ENCODE measurements around the gene CA7. TPM values are rescaled to one million over a fixed set of nuclear protein-coding genes. Genes with fewer than 3 reads are reported as not detected.

Gene CA7
- total and polyA plus RNA-seq, 4 donors = 0.30 to 0.86 (median 0.49) TPM

DNA sequence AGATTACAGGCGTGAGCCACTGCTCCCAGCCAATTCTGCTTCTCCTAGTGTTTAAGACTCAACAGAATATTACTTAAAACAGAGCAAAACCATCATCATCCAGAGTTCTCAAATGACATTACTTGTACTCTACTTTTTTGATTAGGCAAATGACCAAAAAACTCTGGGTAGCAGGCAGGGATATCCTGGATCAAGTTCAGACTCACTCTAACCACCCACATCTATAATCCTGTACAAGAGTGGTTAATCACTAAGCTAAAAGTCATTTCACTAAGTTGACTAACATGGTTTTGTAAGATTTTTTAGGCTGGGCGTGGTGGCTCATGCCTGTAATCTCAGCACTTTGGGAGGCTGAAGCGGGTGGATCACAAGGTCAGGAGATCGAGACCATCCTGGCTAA, 20.2 kb upstream of the CA7 start:
- Histone ChIP-seq H3K27me3 (ENCODE audit: control insufficient read depth, insufficient read depth, low read length) (no peaks in the 10 kb centered on the region), H3K9me3 (ENCODE audit: control insufficient read depth, insufficient read depth, low read length) (no peaks in the 10 kb centered on the region), H3K4me1 (ENCODE audit: control insufficient read depth, insufficient read depth, low read length) (peaks cover 5% of the 10 kb centered on the region), H3K4me3 (ENCODE audit: low read depth, low read length) (no peak overlapping the region), H3K36me3 (ENCODE audit: control insufficient read depth, insufficient read depth, low read length) (peaks cover 58% of the 10 kb centered on the region), H3K27ac (ENCODE audit: low read depth, low read length) (no peak overlapping the region)
- 92% methylated on average over 1 of the region's 4 CpGs for WGBS (ENCODE audit: insufficient coverage)
- DNase-seq (ENCODE audit: low read depth in 4 of 6, low spot score in 6 of 6) = no peak

DNA sequence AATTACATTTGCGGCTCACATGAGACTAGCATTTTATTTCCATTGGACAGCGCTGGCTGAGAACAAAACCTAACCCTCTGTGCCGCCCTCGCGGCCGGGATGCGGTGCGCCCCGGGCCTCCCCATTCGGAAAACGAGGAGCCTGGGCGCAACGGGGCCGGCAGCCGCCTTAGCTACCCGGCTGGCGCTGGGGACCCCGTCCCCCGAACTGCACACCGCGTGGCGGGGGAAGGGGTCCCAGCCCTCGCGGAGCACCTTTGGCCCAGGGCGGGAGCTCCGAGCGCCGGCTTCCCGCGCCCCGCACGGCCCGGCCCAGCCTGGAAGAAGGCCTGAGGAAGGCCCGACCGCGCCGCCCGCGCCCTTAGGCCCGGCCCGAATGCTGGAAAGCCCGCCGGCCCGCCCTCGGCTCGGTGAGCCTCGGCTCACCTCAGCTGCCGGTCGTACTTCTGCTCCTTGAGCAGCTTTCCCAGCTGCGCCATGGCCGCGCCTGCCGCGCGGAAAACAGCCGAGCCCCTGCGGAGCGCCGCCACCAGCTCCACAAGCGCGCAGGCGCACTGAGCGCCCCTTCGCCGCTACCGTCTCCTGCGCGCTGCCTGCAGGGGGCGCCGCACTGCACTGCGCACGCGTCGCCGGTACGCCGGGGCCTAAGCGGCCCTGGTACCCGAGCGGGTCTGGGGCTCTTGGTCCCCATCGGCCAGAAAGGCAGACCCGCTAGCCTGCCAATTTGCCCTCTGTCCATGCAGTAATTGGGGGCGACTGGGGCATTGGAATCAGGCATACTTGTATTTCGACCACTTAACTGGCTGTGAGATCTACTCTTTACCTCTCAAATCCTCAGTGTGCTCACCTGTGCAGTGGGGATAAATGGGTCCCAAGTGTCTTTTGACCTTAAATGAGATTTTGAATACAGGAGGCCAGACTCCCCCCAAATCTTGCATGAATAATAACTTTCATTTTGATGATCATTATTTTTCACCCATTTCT, 13.5 kb upstream of the CA7 start, which contains the start of gene NAE1:
NAE1 (minus strand) TSS at position 555 of the 983 bp plus-strand sequence; CDS start at position 478, 77 bp downstream.
- Histone ChIP-seq H3K9me3 (ENCODE audit: control insufficient read depth, insufficient read depth, low read length) (no peaks in the 10 kb centered on the region), H3K36me3 (ENCODE audit: control insufficient read depth, insufficient read depth, low read length) (peaks cover 15% of the 10 kb centered on the region), H3K27me3 (ENCODE audit: control insufficient read depth, insufficient read depth, low read length) (no peaks in the 10 kb centered on the region), H3K4me1 (ENCODE audit: control insufficient read depth, insufficient read depth, low read length) (peaks cover 12% of the 10 kb centered on the region), H3K4me3 (ENCODE audit: low read depth, low read length) (peak within 1 kb of the TSS; percentile 50), H3K27ac (ENCODE audit: low read depth, low read length) (peak within 1 kb of the TSS; percentile 43)
- DNase-seq (ENCODE audit: low read depth in 4 of 6, low spot score in 6 of 6) = peak; percentile 83 to 96 (median 86)
- under 1% methylated on average over 81 of the region's 84 CpGs for WGBS (ENCODE audit: insufficient coverage)

DNA sequence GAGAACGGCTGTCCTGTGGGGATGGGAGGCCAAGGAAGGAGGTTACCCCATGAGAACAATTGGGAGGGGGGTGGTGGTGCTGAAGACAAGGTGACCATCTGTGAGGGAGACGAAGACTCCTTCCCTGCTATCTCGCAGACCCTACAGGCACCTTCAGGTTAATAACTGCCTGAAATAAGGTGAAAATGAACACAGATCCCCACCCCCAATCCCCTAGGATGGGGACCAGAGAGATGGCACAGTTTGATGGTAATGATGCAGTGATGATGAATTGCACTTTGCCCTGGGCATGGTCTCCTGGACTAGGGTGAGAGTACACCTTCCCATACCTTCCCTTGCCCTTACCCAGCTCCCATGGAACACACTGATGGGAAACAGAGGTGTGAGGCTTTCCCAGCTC, 12.0 kb upstream of the CA7 start:
- Histone ChIP-seq H3K9me3 (ENCODE audit: control insufficient read depth, insufficient read depth, low read length) (no peaks in the 10 kb centered on the region), H3K27me3 (ENCODE audit: control insufficient read depth, insufficient read depth, low read length) (no peaks in the 10 kb centered on the region), H3K36me3 (ENCODE audit: control insufficient read depth, insufficient read depth, low read length) (peaks cover 14% of the 10 kb centered on the region), H3K4me1 (ENCODE audit: control insufficient read depth, insufficient read depth, low read length) (peaks cover 12% of the 10 kb centered on the region), H3K4me3 (ENCODE audit: low read depth, low read length) (no peak overlapping the region), H3K27ac (ENCODE audit: low read depth, low read length) (no peak overlapping the region)
- no peak for DNase-seq (ENCODE audit: low read depth in 4 of 6, low spot score in 6 of 6)
- no CpG with 5 or more reads among the region's 3 CpGs for WGBS (ENCODE audit: insufficient coverage)

DNA sequence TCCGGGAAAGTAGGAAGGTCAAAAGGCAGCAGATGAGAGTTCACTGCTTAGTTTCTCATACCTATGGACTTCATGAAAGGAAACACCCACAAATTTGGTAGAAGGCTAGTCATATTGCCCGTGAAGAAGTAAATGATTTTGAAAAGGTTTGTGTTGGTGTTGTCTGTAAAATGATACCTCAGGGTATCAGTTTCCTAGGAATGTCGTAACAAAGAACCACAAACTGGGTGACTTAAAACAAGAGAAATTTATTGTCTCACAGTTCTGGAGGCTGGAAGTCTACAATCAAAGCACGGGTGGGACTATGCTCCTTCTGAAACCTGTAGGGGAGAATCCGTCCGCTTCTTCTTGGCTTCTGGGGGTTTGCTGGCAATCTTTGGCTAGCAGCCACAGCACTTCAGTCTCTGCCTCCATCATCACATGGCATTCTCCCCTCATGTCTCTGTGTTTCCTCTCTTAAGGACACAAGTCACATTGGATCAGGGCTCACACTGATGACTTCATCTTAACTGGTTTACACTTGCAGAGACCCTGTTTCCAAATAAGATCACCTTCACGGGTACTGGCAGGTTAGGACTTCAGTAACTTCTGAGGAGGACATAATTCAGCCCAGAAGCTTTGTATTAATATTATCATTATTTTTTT, 11.4 kb upstream of the CA7 start:
- 90% methylated on average over 5 of the region's 7 CpGs for WGBS (ENCODE audit: insufficient coverage)
- no peak overlapping the region for H3K27ac ChIP-seq (ENCODE audit: low read depth, low read length)
- no peaks in the 10 kb centered on the region for H3K27me3 ChIP-seq (ENCODE audit: control insufficient read depth, insufficient read depth, low read length)
- peaks cover 11% of the 10 kb centered on the region for H3K36me3 ChIP-seq (ENCODE audit: control insufficient read depth, insufficient read depth, low read length)
- peaks cover 12% of the 10 kb centered on the region for H3K4me1 ChIP-seq (ENCODE audit: control insufficient read depth, insufficient read depth, low read length)
- H3K4me3 ChIP-seq (ENCODE audit: low read depth, low read length) = no peak overlapping the region
- H3K9me3 ChIP-seq (ENCODE audit: control insufficient read depth, insufficient read depth, low read length) = no peaks in the 10 kb centered on the region
- no peak for DNase-seq (ENCODE audit: low read depth in 4 of 6, low spot score in 6 of 6)

DNA sequence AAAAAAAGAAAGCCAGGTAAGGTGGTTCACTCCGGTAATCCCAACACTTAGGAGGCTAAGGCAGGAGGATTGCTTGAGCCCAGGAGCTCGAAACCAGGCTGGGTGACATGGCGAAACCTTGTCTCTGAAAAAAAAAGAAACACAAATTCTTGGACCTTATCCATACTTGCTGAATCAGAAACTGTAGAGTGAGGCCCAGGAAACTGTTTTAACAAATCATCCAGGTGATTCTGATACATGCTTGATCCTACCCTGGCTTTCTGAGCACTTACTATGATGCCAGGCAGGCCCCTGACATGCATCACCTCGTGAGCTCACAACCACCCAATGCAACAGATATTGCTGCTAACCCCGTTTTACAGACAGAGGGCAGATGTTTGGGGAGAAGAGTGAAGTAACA, 9.5 kb upstream of the CA7 start:
- Histone ChIP-seq H3K27ac (ENCODE audit: low read depth, low read length) (no peak overlapping the region), H3K9me3 (ENCODE audit: control insufficient read depth, insufficient read depth, low read length) (no peaks in the 10 kb centered on the region), H3K36me3 (ENCODE audit: control insufficient read depth, insufficient read depth, low read length) (no peaks in the 10 kb centered on the region), H3K4me1 (ENCODE audit: control insufficient read depth, insufficient read depth, low read length) (peaks cover 3% of the 10 kb centered on the region), H3K27me3 (ENCODE audit: control insufficient read depth, insufficient read depth, low read length) (no peaks in the 10 kb centered on the region), H3K4me3 (ENCODE audit: low read depth, low read length) (no peak overlapping the region)
- DNase-seq (ENCODE audit: low read depth in 4 of 6, low spot score in 6 of 6) = no peak
- WGBS (ENCODE audit: insufficient coverage) = 80% methylated on average over 3 of the region's 5 CpGs

DNA sequence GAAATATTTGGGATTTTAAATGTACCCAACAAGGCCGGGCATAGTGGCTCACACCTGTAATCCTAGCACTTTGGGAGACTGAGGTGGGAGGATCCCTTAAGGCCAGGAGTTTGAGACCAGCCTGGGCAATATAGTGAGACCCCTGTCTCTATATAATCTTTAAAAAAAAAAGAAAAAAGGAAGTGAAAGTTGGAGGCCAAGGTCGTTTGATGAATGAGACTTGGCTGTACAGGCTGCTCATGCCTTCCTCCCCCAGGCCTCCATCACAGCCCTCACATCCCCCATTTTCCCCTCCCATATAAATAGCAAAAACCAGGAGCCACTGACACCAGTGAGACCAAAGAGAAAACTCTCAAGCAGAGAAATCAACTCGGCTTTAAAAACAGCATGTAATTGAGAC, 3.3 kb upstream of the CA7 start:
- peaks cover 32% of the 10 kb centered on the region for H3K27me3 ChIP-seq (ENCODE audit: control insufficient read depth, insufficient read depth, low read length)
- H3K4me3 ChIP-seq (ENCODE audit: low read depth, low read length) = no peak overlapping the region
- WGBS (ENCODE audit: insufficient coverage) = no CpG with 5 or more reads among the region's 3 CpGs
- no peaks in the 10 kb centered on the region for H3K9me3 ChIP-seq (ENCODE audit: control insufficient read depth, insufficient read depth, low read length)
- peaks cover 16% of the 10 kb centered on the region for H3K4me1 ChIP-seq (ENCODE audit: control insufficient read depth, insufficient read depth, low read length)
- no peak overlapping the region for H3K27ac ChIP-seq (ENCODE audit: low read depth, low read length)
- H3K36me3 ChIP-seq (ENCODE audit: control insufficient read depth, insufficient read depth, low read length) = no peaks in the 10 kb centered on the region
- no peak for DNase-seq (ENCODE audit: low read depth in 4 of 6, low spot score in 6 of 6)

DNA sequence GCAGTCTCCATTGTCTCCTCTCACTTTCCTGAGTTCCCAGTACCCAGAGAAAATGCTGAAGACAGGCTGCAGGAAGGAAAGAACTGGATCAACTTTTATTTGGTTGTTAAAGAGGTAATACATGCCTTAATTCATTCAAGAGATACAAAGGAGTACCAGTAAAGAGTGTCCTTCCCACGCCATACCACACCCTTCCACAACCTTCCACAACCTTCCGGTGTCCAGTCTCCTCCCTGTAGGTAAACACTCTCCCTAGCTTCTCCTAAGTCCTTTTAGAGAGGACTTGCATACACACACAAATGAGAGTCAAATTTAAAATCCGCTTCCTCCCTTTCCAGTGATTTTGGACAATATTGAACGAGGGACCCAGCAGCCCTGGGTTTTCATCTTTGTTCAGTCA, 2.8 kb upstream of the CA7 start:
- no peak for DNase-seq (ENCODE audit: low read depth in 4 of 6, low spot score in 6 of 6)

DNA sequence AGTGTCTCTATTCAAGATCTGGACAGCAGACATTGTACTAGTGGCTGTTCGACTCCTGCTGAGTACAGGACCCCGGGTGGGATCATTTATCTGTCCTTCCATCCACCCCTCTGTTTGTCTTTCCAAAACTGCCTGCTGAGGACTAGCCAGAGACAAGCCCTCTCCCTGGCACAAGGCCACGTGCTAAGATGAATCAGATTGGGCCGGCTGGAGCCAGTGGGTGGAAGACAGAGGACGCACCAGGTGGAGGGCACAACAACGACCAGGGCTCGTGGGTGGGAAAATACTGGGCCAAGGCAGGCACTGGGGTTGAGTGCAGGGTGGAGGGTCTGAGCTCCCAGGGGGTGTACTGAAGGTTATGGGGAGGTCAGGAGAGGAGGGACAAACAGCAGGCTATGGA, 1.4 kb upstream of the CA7 start:
- H3K27ac ChIP-seq (ENCODE audit: low read depth, low read length) = no peak overlapping the region
- H3K4me3 ChIP-seq (ENCODE audit: low read depth, low read length) = no peak overlapping the region
- peak in 1 of 6 donors; percentile 45 for DNase-seq (ENCODE audit: low read depth in 4 of 6, low spot score in 6 of 6)
- peaks cover 40% of the 10 kb centered on the region for H3K27me3 ChIP-seq (ENCODE audit: control insufficient read depth, insufficient read depth, low read length)
- peaks cover 16% of the 10 kb centered on the region for H3K4me1 ChIP-seq (ENCODE audit: control insufficient read depth, insufficient read depth, low read length)
- no peaks in the 10 kb centered on the region for H3K36me3 ChIP-seq (ENCODE audit: control insufficient read depth, insufficient read depth, low read length)
- no peaks in the 10 kb centered on the region for H3K9me3 ChIP-seq (ENCODE audit: control insufficient read depth, insufficient read depth, low read length)
- 36% methylated on average over 7 of the region's 7 CpGs for WGBS (ENCODE audit: insufficient coverage)

More for the DNA sequence above, 2.8 kb upstream of the CA7 start:
- no peaks in the 10 kb centered on the region for H3K36me3 ChIP-seq (ENCODE audit: control insufficient read depth, insufficient read depth, low read length)
- H3K9me3 ChIP-seq (ENCODE audit: control insufficient read depth, insufficient read depth, low read length) = no peaks in the 10 kb centered on the region
- no peak overlapping the region for H3K27ac ChIP-seq (ENCODE audit: low read depth, low read length)
- no peak overlapping the region for H3K4me3 ChIP-seq (ENCODE audit: low read depth, low read length)
- peaks cover 16% of the 10 kb centered on the region for H3K4me1 ChIP-seq (ENCODE audit: control insufficient read depth, insufficient read depth, low read length)
- WGBS (ENCODE audit: insufficient coverage) = 93% methylated on average over 3 of the region's 4 CpGs
- peaks cover 34% of the 10 kb centered on the region for H3K27me3 ChIP-seq (ENCODE audit: control insufficient read depth, insufficient read depth, low read length)

DNA sequence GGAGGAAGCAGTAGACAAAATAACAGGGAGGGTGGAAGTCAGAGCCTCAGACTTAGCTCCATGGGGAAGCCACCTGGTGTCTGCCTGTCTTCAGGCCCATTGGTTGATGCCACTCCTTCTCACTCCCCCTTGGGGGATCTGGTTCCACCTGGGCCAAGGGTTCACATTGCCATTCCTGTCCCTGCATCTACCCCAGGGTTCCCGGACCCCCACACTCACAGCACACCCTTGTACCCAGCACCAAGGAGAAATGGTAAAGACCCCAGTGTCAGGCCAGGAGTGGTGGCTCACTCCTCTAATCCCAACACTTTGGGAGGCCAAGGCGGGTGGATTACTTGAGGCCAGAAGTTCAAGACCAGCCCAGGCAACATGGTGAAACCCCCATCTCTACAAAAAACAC, 1.0 kb upstream of the CA7 start:
- peaks cover 16% of the 10 kb centered on the region for H3K4me1 ChIP-seq (ENCODE audit: control insufficient read depth, insufficient read depth, low read length)
- DNase-seq (ENCODE audit: low read depth in 4 of 6, low spot score in 6 of 6) = no peak
- peaks cover 40% of the 10 kb centered on the region for H3K27me3 ChIP-seq (ENCODE audit: control insufficient read depth, insufficient read depth, low read length)
- no peak overlapping the region for H3K4me3 ChIP-seq (ENCODE audit: low read depth, low read length)
- H3K36me3 ChIP-seq (ENCODE audit: control insufficient read depth, insufficient read depth, low read length) = no peaks in the 10 kb centered on the region
- 96% methylated on average over 2 of the region's 2 CpGs for WGBS (ENCODE audit: insufficient coverage)
- no peaks in the 10 kb centered on the region for H3K9me3 ChIP-seq (ENCODE audit: control insufficient read depth, insufficient read depth, low read length)
- no peak overlapping the region for H3K27ac ChIP-seq (ENCODE audit: low read depth, low read length)

All from spinal cord (tissue), 10 donors.